Measurements from ENCODE around the gene HOXC10. TPM values are rescaled to one million over a fixed set of nuclear protein-coding genes. Genes with fewer than 3 reads are reported as not detected.

Gene HOXC10
- total RNA-seq, 1 donor from 2014 or later, result not detected

GRCh38 chr12:53995378-53996239 lies 10.7 kb downstream of the HOXC10 start:
- H2AFZ ChIP-seq (ENCODE audit: low read depth, low read length), result peak overlapping the region; percentile 64
- peaks cover 4% of the 10 kb centered on the region for H3K4me1 ChIP-seq (ENCODE audit: insufficient read depth, low read length)
- Mint-ChIP-seq H3K36me3 (ENCODE audit: low read depth, unreplicated experiment) (no peaks in the 10 kb centered on the region), H3K27me3 (ENCODE audit: low read depth, unreplicated experiment) (peaks cover 85% of the 10 kb centered on the region), H3K9me3 (ENCODE audit: unreplicated experiment) (peaks cover 23% of the 10 kb centered on the region), H3K4me3 (ENCODE audit: unreplicated experiment) (no peak overlapping the region), H3K4me1 (ENCODE audit: low read depth, unreplicated experiment) (no peaks in the 10 kb centered on the region), H3K27ac (ENCODE audit: unreplicated experiment) (no peak overlapping the region)
- H3K4me3 ChIP-seq (ENCODE audit: insufficient read depth, low read depth, low read length), result peak overlapping the region; percentile 24
- FAIRE-seq (no peak), DNase-seq (ENCODE audit: low read depth) (no peak)
- peaks cover 10% of the 10 kb centered on the region for H3K9me3 ChIP-seq (ENCODE audit: insufficient read depth, low read depth, low read length)
- peak overlapping the region; percentile 20 for H3K9ac ChIP-seq (ENCODE audit: low read length)
- H3K27me3 ChIP-seq (ENCODE audit: insufficient read depth, low read length), result peaks cover 95% of the 10 kb centered on the region
- no peaks in the 10 kb centered on the region for H3K79me2 ChIP-seq (ENCODE audit: insufficient read depth, low read length)
- H3K36me3 ChIP-seq (ENCODE audit: insufficient read depth, low read length), result no peaks in the 10 kb centered on the region
- TF ChIP-seq EZH2 (IDR thresholded peaks at IDR 0.05; ENCODE audit: insufficient read depth, low read length), result peak; percentile 56
- TF ChIP-seq CTCF (IDR thresholded peaks at IDR 0.05; ENCODE audit: insufficient read depth, low read depth, low read length), result no peak
- H4K20me1 ChIP-seq (ENCODE audit: insufficient read depth, low read length), result no peaks in the 10 kb centered on the region
- peak overlapping the region; percentile 78 for H3K4me2 ChIP-seq (ENCODE audit: low read length)
- H3K27ac ChIP-seq (ENCODE audit: low read depth, low read length), result no peak overlapping the region

- H3K4me2 ChIP-seq (ENCODE audit: low read length), result peak overlapping the region; percentile 78
Measured at GRCh38 chr12:53996240-53997203, 11.6 kb downstream of the HOXC10 start.

More at GRCh38 chr12:53996240-53997203, 11.6 kb downstream of the HOXC10 start:
- FAIRE-seq (no peak), DNase-seq (ENCODE audit: low read depth) (no peak)
- no peak overlapping the region for H3K27ac Mint-ChIP-seq (ENCODE audit: unreplicated experiment)
- peaks cover 23% of the 10 kb centered on the region for H3K9me3 Mint-ChIP-seq (ENCODE audit: unreplicated experiment)
- Histone ChIP-seq H3K9me3 (ENCODE audit: insufficient read depth, low read depth, low read length) (peaks cover 10% of the 10 kb centered on the region), H3K4me1 (ENCODE audit: insufficient read depth, low read length) (peaks cover 4% of the 10 kb centered on the region), H3K4me3 (ENCODE audit: insufficient read depth, low read depth, low read length) (peak overlapping the region; percentile 24), H4K20me1 (ENCODE audit: insufficient read depth, low read length) (no peaks in the 10 kb centered on the region), H3K27ac (ENCODE audit: low read depth, low read length) (no peak overlapping the region), H3K36me3 (ENCODE audit: insufficient read depth, low read length) (no peaks in the 10 kb centered on the region), H3K27me3 (ENCODE audit: insufficient read depth, low read length) (peaks cover 95% of the 10 kb centered on the region), H2AFZ (ENCODE audit: low read depth, low read length) (no peak overlapping the region), H3K9ac (ENCODE audit: low read length) (no peak overlapping the region), H3K79me2 (ENCODE audit: insufficient read depth, low read length) (no peaks in the 10 kb centered on the region)
- no peaks in the 10 kb centered on the region for H3K4me1 Mint-ChIP-seq (ENCODE audit: low read depth, unreplicated experiment)
- TF ChIP-seq CTCF (IDR thresholded peaks at IDR 0.05; ENCODE audit: insufficient read depth, low read depth, low read length) (no peak), EZH2 (IDR thresholded peaks at IDR 0.05; ENCODE audit: insufficient read depth, low read length) (no peak)
- H3K4me3 Mint-ChIP-seq (ENCODE audit: unreplicated experiment), result no peak overlapping the region
- H3K36me3 Mint-ChIP-seq (ENCODE audit: low read depth, unreplicated experiment), result no peaks in the 10 kb centered on the region
- H3K27me3 Mint-ChIP-seq (ENCODE audit: low read depth, unreplicated experiment), result peaks cover 84% of the 10 kb centered on the region

Data from astrocyte (in vitro differentiated cells and primary cell).